ENCODE data around the gene CALML6. TPM values are rescaled to one million over a fixed set of nuclear protein-coding genes. Genes with fewer than 3 reads are reported as not detected.
A peak's percentile ranks its signal among the peaks of the same experiment; 100 is the strongest.

CALML6 gene
- total RNA-seq, 1 experiment from 2014 or later = 1.4 TPM

- Mint-ChIP-seq H3K36me3 (ENCODE audit: insufficient read depth, unreplicated experiment) (peaks cover 25% of the 10 kb centered on the region), H3K9me3 (ENCODE audit: unreplicated experiment) (no peaks in the 10 kb centered on the region), H3K27me3 (ENCODE audit: insufficient read depth, unreplicated experiment) (no peaks in the 10 kb centered on the region), H3K4me1 (ENCODE audit: low read depth, unreplicated experiment) (peaks cover 6% of the 10 kb centered on the region), H3K4me3 (ENCODE audit: unreplicated experiment) (peak overlapping the region; percentile 96), H3K27ac (ENCODE audit: unreplicated experiment) (peak overlapping the region; percentile 45)
- peaks cover 56% of the 10 kb centered on the region for H3K4me1 ChIP-seq
- H3K9me3 ChIP-seq = no peaks in the 10 kb centered on the region
- ChIA-PET POLR2A (no interaction called here), CTCF (interaction anchor here (1.0 kb wide), 1 partner anchor 13 kb away, joined by 4 read pairs; no protein-coding TSS in a partner anchor)
- DNase-seq = no peak
- intact Hi-C loops (cut with micrococcal nuclease; ENCODE audit: unreplicated experiment) = no loop called here
- H3K4me3 ChIP-seq (ENCODE audit: low read depth, low read length) = no peak overlapping the region
- no peaks in the 10 kb centered on the region for H3K36me3 ChIP-seq (ENCODE audit: control insufficient read depth, insufficient read depth, low read length)
- no peaks in the 10 kb centered on the region for H3K27me3 ChIP-seq (replicated peaks; ENCODE audit: control insufficient read depth, insufficient read depth, low read length)
- no TSS peak for BruUV-seq (replicated peaks)
- TF ChIP-seq CTCF (IDR thresholded peaks at IDR 0.05; ENCODE audit: insufficient read depth in 1 of 2, low read depth in 1 of 2, low read length in 1 of 2, severe bottlenecking in 1 of 2, unreplicated experiment in 1 of 2) = no peak
Observed at GRCh38 chr1:1893291-1893985, 21.6 kb upstream of the CALML6 start.

- H3K4me3 Mint-ChIP-seq (ENCODE audit: unreplicated experiment) = peak overlapping the region; percentile 40
- no peaks in the 10 kb centered on the region for H3K9me3 Mint-ChIP-seq (ENCODE audit: unreplicated experiment)
- Histone ChIP-seq H3K4me1 (peaks cover 51% of the 10 kb centered on the region), H3K9me3 (no peaks in the 10 kb centered on the region), H3K4me3 (ENCODE audit: low read depth, low read length) (no peak overlapping the region), H3K36me3 (ENCODE audit: control insufficient read depth, insufficient read depth, low read length) (no peaks in the 10 kb centered on the region), H3K27me3 (replicated peaks; ENCODE audit: control insufficient read depth, insufficient read depth, low read length) (no peaks in the 10 kb centered on the region)
- peak overlapping the region; percentile 45 for H3K27ac Mint-ChIP-seq (ENCODE audit: unreplicated experiment)
- no TSS peak for BruUV-seq (replicated peaks)
- no peak for DNase-seq
- intact Hi-C loops (cut with micrococcal nuclease; ENCODE audit: unreplicated experiment) = loop anchor here (1.0 kb wide), 1 partner anchor 12 kb away; no protein-coding TSS in a partner anchor
- H3K4me1 Mint-ChIP-seq (ENCODE audit: low read depth, unreplicated experiment) = peaks cover 3% of the 10 kb centered on the region
- ChIA-PET POLR2A (interaction anchor here (0.5 kb wide), 1 partner anchor 147 kb away, joined by 3 read pairs; no protein-coding TSS in a partner anchor), CTCF (interaction anchor here (1.0 kb wide), 1 partner anchor 12 kb away, joined by 4 read pairs; no protein-coding TSS in a partner anchor)
- peaks cover 21% of the 10 kb centered on the region for H3K36me3 Mint-ChIP-seq (ENCODE audit: insufficient read depth, unreplicated experiment)
- no peaks in the 10 kb centered on the region for H3K27me3 Mint-ChIP-seq (ENCODE audit: insufficient read depth, unreplicated experiment)
- TF ChIP-seq CTCF (IDR thresholded peaks at IDR 0.05; ENCODE audit: insufficient read depth in 1 of 2, low read depth in 1 of 2, low read length in 1 of 2, severe bottlenecking in 1 of 2, unreplicated experiment in 1 of 2) = no peak
Observed at GRCh38 chr1:1893997-1894353, 21.1 kb upstream of the CALML6 start.

- Mint-ChIP-seq H3K4me3 (ENCODE audit: unreplicated experiment) (peak overlapping the region; percentile 40), H3K9me3 (ENCODE audit: unreplicated experiment) (no peaks in the 10 kb centered on the region), H3K27ac (ENCODE audit: unreplicated experiment) (peak overlapping the region; percentile 45), H3K27me3 (ENCODE audit: insufficient read depth, unreplicated experiment) (no peaks in the 10 kb centered on the region), H3K36me3 (ENCODE audit: insufficient read depth, unreplicated experiment) (peaks cover 18% of the 10 kb centered on the region), H3K4me1 (ENCODE audit: low read depth, unreplicated experiment) (no peaks in the 10 kb centered on the region)
- no TSS peak for BruUV-seq (replicated peaks)
- Histone ChIP-seq H3K27me3 (replicated peaks; ENCODE audit: control insufficient read depth, insufficient read depth, low read length) (no peaks in the 10 kb centered on the region), H3K4me3 (ENCODE audit: low read depth, low read length) (no peak overlapping the region), H3K4me1 (peaks cover 48% of the 10 kb centered on the region), H3K36me3 (ENCODE audit: control insufficient read depth, insufficient read depth, low read length) (no peaks in the 10 kb centered on the region), H3K9me3 (no peaks in the 10 kb centered on the region)
- CTCF ChIA-PET = interaction anchor here (0.6 to 1.4 kb wide), 3 partner anchors 11 to 36 kb away, joined by 3 to 5 read pairs (median 4); no protein-coding TSS in a partner anchor
- peak; percentile 52 to 85 for DNase-seq
- intact Hi-C loops (cut with micrococcal nuclease; ENCODE audit: unreplicated experiment) = loop anchor here (1.0 kb wide), 1 partner anchor 12 kb away; no protein-coding TSS in a partner anchor
- POLR2A ChIA-PET = interaction anchor here (0.5 kb wide), 1 partner anchor 146 kb away, joined by 3 read pairs; no protein-coding TSS in a partner anchor
- no peak for TF ChIP-seq CTCF (IDR thresholded peaks at IDR 0.05; ENCODE audit: insufficient read depth in 1 of 2, low read depth in 1 of 2, low read length in 1 of 2, severe bottlenecking in 1 of 2, unreplicated experiment in 1 of 2)
Observed at GRCh38 chr1:1894354-1895059, 20.6 kb upstream of the CALML6 start.
